Esophagus squamous epithelium (tissue), 5 donors: ENCODE measurements around the gene BTNL3. TPM values are rescaled to one million over a fixed set of nuclear protein-coding genes. Genes with fewer than 3 reads are reported as not detected.

ENCODE experiments used
- DNase-seq: peaks from one replicate; lab custom pipeline; 2025; lab: John Stamatoyannopoulos, UW
- H3K27ac ChIP-seq, 4 donors: fragments of 200-600 bp; sonication (generic); one replicate each; pipeline ENCODE4 v1.5.1; 2016 to 2019; ENCODE audit warnings: mild to moderate bottlenecking in 1 of 4
- H3K27me3 ChIP-seq, 4 donors: fragments of 200-600 bp; sonication (generic); 1 replicate in 3 of 4; 2 replicates in 1 of 4; pipeline versions ENCODE4 v1.5.1 to v1.6.0; 2017 to 2021; ENCODE audit warnings: antibody characterized with exemption in 1 of 4
- H3K36me3 ChIP-seq, 3 donors: fragments of 200-600 bp; sonication (generic); one replicate each; pipeline ENCODE4 v1.5.1; 2016 to 2019
- H3K4me1 ChIP-seq, 3 donors: fragments of 200-600 bp; sonication (generic); one replicate each; pipeline ENCODE4 v1.5.1; 2017 to 2019
- H3K4me3 ChIP-seq, 4 donors: fragments of 200-600 bp; sonication (generic); 1 replicate in 3 of 4; 2 replicates in 1 of 4; pipeline ENCODE4 v1.5.1; 2016 to 2019; ENCODE audit warnings: mild to moderate bottlenecking in 2 of 4, moderate library complexity in 1 of 4
- H3K9me3 ChIP-seq, 3 donors: fragments of 200-600 bp; sonication (generic); one replicate each; pipeline ENCODE4 v1.5.1; 2016 to 2019
- CTCF ChIP-seq, 6 experiments: fragments of 450-650 bp in 4 of 6; fragments of 200-600 bp in 2 of 6; sonication (generic) in 2 of 6; IDR thresholded peaks; one replicate each; pipeline ENCODE4 v1.5.1; 2016 to 2019; ENCODE audit warnings: antibody characterized with exemption in 6 of 6, mild to moderate bottlenecking in 4 of 6, moderate library complexity in 4 of 6
- POLR2A ChIP-seq, 4 donors: fragments of 450-650 bp; IDR thresholded peaks; one replicate each; pipeline ENCODE4 v1.6.1; 2017; ENCODE audit warnings: antibody characterized with exemption in 4 of 4, mild to moderate bottlenecking in 4 of 4, moderate library complexity in 3 of 4
- WGBS, 2 donors: methylation state at CpG; one replicate each; pipeline ENCODE4 v1.1.5; 2018; 5-methylcytosine and 5-hydroxymethylcytosine counted together
- intact Hi-C: fragments of 100-400 bp; cut with DNase I; formaldehyde crosslinking; loops from one replicate; pipeline ENCODE4 v1.15.0; 2022
- total RNA-seq, 4 donors: library from RNA; depleted of rRNA; stranded (reverse); fragments of >200 nt; gene quantifications; one replicate each; pipeline ENCODE4 v1.1.0, GENCODE V29; 2016
- donor health status: DM: yes; HTN: yes; CAD: no.

BTNL3 gene
- total RNA-seq, 4 donors from 2014 or later: not detected

DNA sequence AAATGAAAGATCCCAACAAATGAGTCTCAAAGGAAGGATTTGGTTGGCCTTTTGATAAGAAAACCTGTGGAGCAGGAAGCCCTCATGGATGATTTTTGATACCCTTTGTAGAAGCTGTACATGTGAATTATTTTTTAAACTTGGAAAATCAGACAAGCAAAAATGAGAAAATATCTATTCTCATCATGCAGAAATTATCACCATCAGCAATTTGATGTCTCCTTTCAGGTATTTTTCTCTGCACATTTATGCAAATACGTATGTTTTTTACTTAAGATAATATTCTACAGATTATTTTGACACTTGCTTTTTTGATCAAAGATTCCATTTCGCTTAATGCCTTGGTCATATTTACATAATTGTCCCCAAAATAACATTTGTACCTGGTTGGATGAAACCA lies 58.6 kb downstream of the BTNL3 start:
- TF ChIP-seq POLR2A (IDR thresholded peaks at IDR 0.05): no peak
- TF ChIP-seq CTCF (IDR thresholded peaks at IDR 0.05): no peak
- Histone ChIP-seq H3K4me3 (no peak overlapping the region), H3K9me3 (no peaks in the 10 kb centered on the region), H3K36me3 (no peaks in the 10 kb centered on the region), H3K4me1 (peaks cover under 1 to 19% (median 4%) of the 10 kb centered on the region in 3 donors), H3K27me3 (peaks cover 0 to 95% (median 4%) of the 10 kb centered on the region in 4 donors), H3K27ac (no peak overlapping the region)
- 70 to 84% methylated on average over 2 of the region's 2 CpGs for WGBS, 2 donors
- intact Hi-C loops: no loop called here
- DNase-seq: no peak

- Histone ChIP-seq H3K4me3 (no peak overlapping the region), H3K36me3 (no peaks in the 10 kb centered on the region), H3K27ac (no peak overlapping the region), H3K27me3 (peaks cover 0 to 95% (median 5%) of the 10 kb centered on the region in 4 donors), H3K9me3 (no peaks in the 10 kb centered on the region), H3K4me1 (peaks cover 4 to 25% (median 8%) of the 10 kb centered on the region in 3 donors)
- intact Hi-C loops: no loop called here
- TF ChIP-seq POLR2A (IDR thresholded peaks at IDR 0.05): no peak
- no peak for TF ChIP-seq CTCF (IDR thresholded peaks at IDR 0.05)
- 82 to 92% methylated on average over 2 to 11 of the region's 15 CpGs for WGBS, 2 donors
- DNase-seq: no peak
These were observed 59.3 kb downstream of the BTNL3 start for GRCh38 chr5:181047921-181048320.

DNA sequence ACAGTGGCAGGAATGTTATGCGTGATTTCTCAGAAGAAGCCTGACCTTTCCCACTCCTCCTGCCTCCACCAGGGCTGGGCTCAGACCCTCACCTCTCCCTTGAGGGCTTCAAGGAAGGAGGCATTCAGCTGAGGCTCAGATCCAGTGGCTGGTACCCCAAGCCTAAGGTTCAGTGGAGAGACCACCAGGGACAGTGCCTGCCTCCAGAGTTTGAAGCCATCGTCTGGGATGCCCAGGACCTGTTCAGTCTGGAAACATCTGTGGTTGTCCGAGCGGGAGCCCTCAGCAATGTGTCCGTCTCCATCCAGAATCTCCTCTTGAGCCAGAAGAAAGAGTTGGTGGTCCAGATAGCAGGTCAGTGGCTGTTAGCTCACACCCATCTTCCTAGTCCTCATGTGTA lies 61.4 kb downstream of the BTNL3 start:
- no peak for TF ChIP-seq CTCF (IDR thresholded peaks at IDR 0.05)
- TF ChIP-seq POLR2A (IDR thresholded peaks at IDR 0.05): no peak
- 83 to 90% methylated on average over 2 to 5 of the region's 5 CpGs for WGBS, 2 donors
- no peak for DNase-seq
- Histone ChIP-seq H3K27me3 (peaks cover 0 to 96% (median 11%) of the 10 kb centered on the region in 4 donors), H3K9me3 (no peaks in the 10 kb centered on the region), H3K4me3 (no peak overlapping the region), H3K4me1 (peaks cover 11 to 41% (median 18%) of the 10 kb centered on the region in 3 donors), H3K27ac (no peak overlapping the region), H3K36me3 (no peaks in the 10 kb centered on the region)
- intact Hi-C loops: no loop called here

DNA sequence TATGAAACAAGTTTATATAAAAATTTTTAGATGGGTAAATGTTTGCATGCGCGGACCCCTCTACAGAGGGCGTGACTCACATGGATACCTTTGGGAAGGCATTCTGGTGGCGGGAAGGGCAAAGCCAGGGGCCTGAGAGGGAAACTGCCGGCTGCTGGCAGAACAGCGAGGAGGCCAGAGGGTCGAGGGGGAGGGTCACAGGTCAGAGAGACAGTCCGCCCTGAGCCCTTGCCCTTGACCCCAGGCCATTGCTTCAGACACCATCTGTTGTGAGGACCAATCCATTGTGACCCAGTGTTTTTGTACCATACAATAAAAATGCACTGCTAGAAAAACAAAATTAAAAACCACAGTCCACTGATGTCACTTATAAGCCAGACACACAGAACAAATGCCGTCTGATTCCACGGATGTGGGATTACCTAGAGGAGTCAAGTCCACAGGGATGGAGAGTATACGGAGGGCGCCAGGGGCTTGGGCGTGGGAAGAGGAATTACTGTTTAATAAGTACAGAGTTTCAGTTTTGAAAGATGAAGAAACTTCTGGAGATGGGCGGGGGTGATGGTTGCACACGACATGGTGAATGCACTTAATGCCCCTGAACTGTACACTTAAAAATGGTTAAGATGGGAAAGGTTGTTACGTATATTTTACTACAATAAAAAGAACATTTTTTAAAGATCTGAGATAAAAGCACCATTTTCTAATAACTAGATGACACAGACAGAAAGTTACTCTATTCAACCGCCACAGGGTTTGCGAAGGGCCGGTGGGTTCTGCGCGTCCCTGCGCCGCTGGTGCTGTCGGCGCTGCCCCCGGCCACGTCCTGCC lies 63.4 kb downstream of the BTNL3 start:
- Histone ChIP-seq H3K27me3 (peaks cover 0 to 97% (median 11%) of the 10 kb centered on the region in 4 donors), H3K9me3 (no peaks in the 10 kb centered on the region), H3K4me1 (peaks cover 11 to 41% (median 18%) of the 10 kb centered on the region in 3 donors), H3K4me3 (peak overlapping the region; percentile 46 to 71 (median 58)), H3K27ac (no peak overlapping the region), H3K36me3 (no peaks in the 10 kb centered on the region)
- WGBS, 2 donors: 23 to 30% methylated on average over 21 to 27 of the region's 27 CpGs
- intact Hi-C loops: no loop called here
- no peak for TF ChIP-seq POLR2A (IDR thresholded peaks at IDR 0.05)
- TF ChIP-seq CTCF (IDR thresholded peaks at IDR 0.05): no peak
- no peak for DNase-seq
